Measurements from ENCODE around the gene PRPF38A. TPM values are rescaled to one million over a fixed set of nuclear protein-coding genes. Genes with fewer than 3 reads are reported as not detected.

PRPF38A gene
- total and polyA plus RNA-seq, 2 of the 4 experiments (the other 2 are of a cell fraction), result 19.0 to 23.5 TPM

DNA sequence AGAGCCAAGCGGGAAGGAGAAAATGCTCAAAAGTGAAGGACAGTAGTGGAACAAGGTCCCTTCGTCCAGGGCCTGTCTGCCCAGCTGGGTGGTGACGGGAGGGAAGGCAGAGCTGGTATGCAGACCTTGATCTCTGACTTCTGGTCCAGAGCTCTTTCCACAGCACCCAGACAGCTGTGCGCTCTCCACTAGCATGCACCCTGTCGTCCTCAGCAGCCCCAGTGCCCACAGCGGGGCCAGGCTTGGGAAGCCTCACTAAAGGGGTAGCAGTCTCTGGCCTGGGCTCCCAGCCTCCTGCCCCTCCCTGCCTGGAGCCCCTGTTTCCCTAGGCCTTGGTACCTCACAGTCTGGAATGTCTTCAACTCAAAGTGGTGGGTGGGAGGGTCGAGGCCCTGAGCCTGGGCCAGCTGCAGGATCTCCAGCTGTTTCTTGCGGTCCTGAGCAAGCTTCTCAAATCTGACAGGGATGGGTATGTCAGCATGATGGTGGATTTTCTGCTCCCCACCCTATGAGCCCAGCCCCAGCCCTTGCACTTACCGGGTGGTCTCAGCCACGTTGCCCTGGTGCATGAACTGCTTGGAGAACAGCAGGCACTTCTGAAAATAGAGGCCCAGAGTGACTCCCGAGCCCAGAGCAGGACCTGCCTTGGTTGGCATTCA is 48.4 kb upstream of the PRPF38A start:
- WGBS, 2 experiments (ENCODE audit: extremely low coverage in 2 of 2, insufficient read length in 1 of 2), result 96% methylated on average over 5 of the region's 11 CpGs; no CpG with 5 or more reads in 1 of the 2 experiments
- no peak overlapping the region for H4K5ac ChIP-seq (ENCODE audit: low read depth, low read length)
- H3K27me3 ChIP-seq (ENCODE audit: control insufficient read depth, insufficient read depth, low read length), result no peaks in the 10 kb centered on the region
- no peak overlapping the region for H2AK5ac ChIP-seq (ENCODE audit: low read depth, low read length)
- H2BK15ac ChIP-seq (ENCODE audit: low read depth, low read length), result no peak overlapping the region
- CTCF ChIA-PET, result no interaction called here
- no TSS peak for BruUV-seq (replicated peaks)
- no peak overlapping the region for H2AK9ac ChIP-seq (replicated peaks; ENCODE audit: low read depth, low read length, poor library complexity)
- no peak overlapping the region for H3K9ac ChIP-seq (ENCODE audit: low read depth, low read length)
- no peak overlapping the region for H3K4me2 ChIP-seq (ENCODE audit: low read depth, low read length)
- no peak overlapping the region for H2AFZ ChIP-seq (replicated peaks; ENCODE audit: low read length, poor library complexity)
- in situ Hi-C loops (cut with MboI; ENCODE audit: low sequenced_read_pairs) (no loop called here), intact Hi-C loops (cut with micrococcal nuclease) (no loop called here), dilution Hi-C loops (cut with HindIII; ENCODE audit: low sequenced_read_pairs, unreplicated experiment) (no loop called here)
- no peak overlapping the region for H3K4me3 ChIP-seq (ENCODE audit: insufficient read depth, low read depth, low read length)
- no peak overlapping the region for H2BK120ac ChIP-seq (ENCODE audit: low read depth, low read length)
- H3K18ac ChIP-seq (ENCODE audit: low read depth, low read length), result no peak overlapping the region
- no peaks in the 10 kb centered on the region for H3K9me3 ChIP-seq (ENCODE audit: control insufficient read depth, insufficient read depth, low read length)
- H2BK20ac ChIP-seq (ENCODE audit: low read depth, low read length), result no peak overlapping the region
- peaks cover 5 to 11% of the 10 kb centered on the region in 2 experiments; a peak in 3 of 4 replicates for H3K79me1 ChIP-seq (ENCODE audit: low read depth in 1 of 2, low read length in 2 of 2)
- no peak overlapping the region for H3K14ac ChIP-seq (replicated peaks; ENCODE audit: low read depth, low read length)
- ATAC-seq (ENCODE audit: low read depth) (no peak), DNase-seq (no peak)
- no peaks in the 10 kb centered on the region for H3K4me1 ChIP-seq (ENCODE audit: control insufficient read depth, insufficient read depth, low read length)
- H3K23ac ChIP-seq (ENCODE audit: low read depth, low read length), result no peak overlapping the region
- peaks cover 85% of the 10 kb centered on the region for H3K36me3 ChIP-seq (ENCODE audit: control insufficient read depth, insufficient read depth, low read length)
- no peak overlapping the region for H3K4ac ChIP-seq (ENCODE audit: low read depth, low read length)
- no peak overlapping the region for H3K56ac ChIP-seq (ENCODE audit: extremely low read depth, insufficient read depth, low read length)
- no peak overlapping the region for H4K8ac ChIP-seq (ENCODE audit: low read depth in 2 of 2, low read length in 2 of 2)
- no peak overlapping the region for H4K91ac ChIP-seq (ENCODE audit: insufficient read depth, low read depth, low read length)
- H3K9me1 ChIP-seq (ENCODE audit: insufficient read depth, low read length), result 0 out of 2 replicates have a peak, but pooled peaks cover 8% of the 10 kb centered on the region
- no peak overlapping the region for H2BK5ac ChIP-seq (ENCODE audit: low read depth, low read length, poor library complexity, severe bottlenecking)
- POLR2A ChIA-PET (ENCODE audit: unreplicated experiment), result interaction anchor here (0.5 kb wide), 1 partner anchor 253 kb away, joined by 4 read pairs; no protein-coding TSS in a partner anchor
- no peak for TF ChIP-seq FOS (IDR thresholded peaks at IDR 0.05; ENCODE audit: low read depth, low read length)
- no peak for TF ChIP-seq MAFK (IDR thresholded peaks at IDR 0.05; ENCODE audit: low read depth, low read length)
- TF ChIP-seq RFX5 (IDR thresholded peaks at IDR 0.05; ENCODE audit: low read depth, low read length), result no peak
- TF ChIP-seq, protein P1, sequence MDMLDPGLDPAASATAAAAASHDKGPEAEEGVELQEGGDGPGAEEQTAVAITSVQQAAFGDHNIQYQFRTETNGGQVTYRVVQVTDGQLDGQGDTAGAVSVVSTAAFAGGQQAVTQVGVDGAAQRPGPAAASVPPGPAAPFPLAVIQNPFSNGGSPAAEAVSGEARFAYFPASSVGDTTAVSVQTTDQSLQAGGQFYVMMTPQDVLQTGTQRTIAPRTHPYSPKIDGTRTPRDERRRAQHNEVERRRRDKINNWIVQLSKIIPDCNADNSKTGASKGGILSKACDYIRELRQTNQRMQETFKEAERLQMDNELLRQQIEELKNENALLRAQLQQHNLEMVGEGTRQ (IDR thresholded peaks at IDR 0.05; ENCODE audit: low read depth, low read length), result no peak
- TF ChIP-seq SMC3 (IDR thresholded peaks at IDR 0.05; ENCODE audit: low read depth, low read length), result no peak
- no peak for TF ChIP-seq CTCF (conservative IDR thresholded peaks at IDR 0.05; ENCODE audit: low read depth, low read length)
- TF ChIP-seq MXI1 (IDR thresholded peaks at IDR 0.05; ENCODE audit: borderline replicate concordance, low read depth, low read length), result no peak
- TF ChIP-seq, protein P2, sequence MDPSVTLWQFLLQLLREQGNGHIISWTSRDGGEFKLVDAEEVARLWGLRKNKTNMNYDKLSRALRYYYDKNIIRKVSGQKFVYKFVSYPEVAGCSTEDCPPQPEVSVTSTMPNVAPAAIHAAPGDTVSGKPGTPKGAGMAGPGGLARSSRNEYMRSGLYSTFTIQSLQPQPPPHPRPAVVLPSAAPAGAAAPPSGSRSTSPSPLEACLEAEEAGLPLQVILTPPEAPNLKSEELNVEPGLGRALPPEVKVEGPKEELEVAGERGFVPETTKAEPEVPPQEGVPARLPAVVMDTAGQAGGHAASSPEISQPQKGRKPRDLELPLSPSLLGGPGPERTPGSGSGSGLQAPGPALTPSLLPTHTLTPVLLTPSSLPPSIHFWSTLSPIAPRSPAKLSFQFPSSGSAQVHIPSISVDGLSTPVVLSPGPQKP (IDR thresholded peaks at IDR 0.05; ENCODE audit: borderline replicate concordance, low read depth, low read length), result no peak
- TF ChIP-seq CEBPB (IDR thresholded peaks at IDR 0.05; ENCODE audit: low read depth, low read length), result no peak
- TF ChIP-seq NFE2L2 (IDR thresholded peaks at IDR 0.05; ENCODE audit: low read depth, low read length), result no peak
- TF ChIP-seq POLR2A (IDR thresholded peaks at IDR 0.05; ENCODE audit: low read depth, low read length), result no peak
- no peak for TF ChIP-seq RAD21 (IDR thresholded peaks at IDR 0.05; ENCODE audit: low read length)
- no peak for TF ChIP-seq CHD1 (IDR thresholded peaks at IDR 0.05; ENCODE audit: low read depth, low read length)
- TF ChIP-seq BHLHE40 (IDR thresholded peaks at IDR 0.05; ENCODE audit: low read depth, low read length), result no peak
- TF ChIP-seq RCOR1 (IDR thresholded peaks at IDR 0.05; ENCODE audit: insufficient replicate concordance, low read length), result no peak
- no peak for TF ChIP-seq MAZ (IDR thresholded peaks at IDR 0.05; ENCODE audit: borderline replicate concordance, low read depth, low read length)
- H3K27ac ChIP-seq (ENCODE audit: insufficient read depth, low read length), result no peak overlapping the region
- H4K20me1 ChIP-seq (ENCODE audit: insufficient read depth, low read length), result no peaks in the 10 kb centered on the region; the same call in 1 of the 2 replicates
